NOMO-1 treated with DMSO at 0.1 percent for 48 hours (cell line): ENCODE measurements around the gene UGT2B10.

Experiments
- DNase-seq: peaks from one replicate; lab custom pipeline; 2025; ENCODE audit not compliant: unreplicated experiment; lab: John Stamatoyannopoulos, UW

Gene UGT2B10

DNA sequence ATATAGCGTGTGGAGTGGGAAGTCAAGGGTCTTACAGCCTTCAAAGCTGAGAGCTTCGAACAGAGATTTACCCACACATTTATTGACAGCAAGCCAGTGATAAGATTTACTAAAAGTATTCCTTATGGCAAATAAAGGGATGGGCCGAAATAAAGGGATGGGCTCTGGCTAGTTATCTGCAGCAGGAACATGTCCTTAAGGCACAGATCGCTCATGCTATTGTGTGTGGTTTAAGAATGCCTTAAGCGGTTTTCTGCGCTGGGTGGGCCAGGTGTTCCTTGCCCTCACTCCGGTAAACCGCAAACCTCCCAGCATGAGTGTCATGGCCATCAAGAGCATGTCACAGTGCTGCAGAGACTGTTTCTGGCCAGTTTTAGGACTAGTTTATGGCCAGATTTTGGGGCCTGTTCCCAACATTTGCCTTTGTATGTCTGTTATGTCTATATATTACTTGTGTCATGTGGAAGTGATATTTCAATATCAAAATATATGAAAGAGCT is 53.5 kb downstream of the UGT2B10 start:
- no peak for DNase-seq

DNA sequence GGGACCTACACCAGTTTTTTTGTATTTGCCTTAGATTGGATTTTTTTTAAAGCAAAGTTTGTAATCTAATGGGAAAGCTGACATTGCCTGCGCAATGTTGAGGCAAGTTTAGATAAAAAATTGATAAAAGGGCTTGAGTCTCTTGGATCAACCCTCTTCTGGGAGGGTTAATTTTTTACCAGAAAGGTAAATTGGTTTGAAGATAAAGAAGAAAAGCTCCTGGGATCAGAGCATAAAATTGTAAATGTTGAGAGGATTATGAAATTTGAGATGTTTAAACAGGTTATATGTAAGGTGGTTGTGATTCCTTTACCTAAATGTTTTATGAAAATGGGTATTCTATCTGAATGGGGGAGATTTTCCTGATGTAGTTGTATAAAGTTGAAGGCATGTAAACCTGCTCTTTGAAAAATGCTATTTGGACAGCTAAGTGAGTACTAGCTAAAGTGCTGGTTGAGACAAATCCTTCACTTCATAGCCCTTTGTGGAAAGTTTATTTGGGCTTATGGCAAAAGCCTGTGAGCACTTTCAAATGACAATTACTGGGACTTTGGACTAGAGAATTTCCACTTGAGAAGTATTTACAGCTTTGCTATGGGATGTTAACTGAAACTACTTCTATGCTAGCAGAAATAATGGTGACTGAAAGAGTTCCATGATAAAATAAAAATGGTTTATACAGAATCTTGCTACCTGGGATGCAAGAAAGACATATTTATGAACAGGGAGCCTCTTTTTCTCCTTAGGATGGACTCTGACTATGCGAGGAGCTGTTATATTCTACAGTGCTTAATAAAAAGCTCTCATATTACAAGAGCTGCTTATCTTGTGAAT is 56.2 kb downstream of the UGT2B10 start:
- DNase-seq: no peak

DNA sequence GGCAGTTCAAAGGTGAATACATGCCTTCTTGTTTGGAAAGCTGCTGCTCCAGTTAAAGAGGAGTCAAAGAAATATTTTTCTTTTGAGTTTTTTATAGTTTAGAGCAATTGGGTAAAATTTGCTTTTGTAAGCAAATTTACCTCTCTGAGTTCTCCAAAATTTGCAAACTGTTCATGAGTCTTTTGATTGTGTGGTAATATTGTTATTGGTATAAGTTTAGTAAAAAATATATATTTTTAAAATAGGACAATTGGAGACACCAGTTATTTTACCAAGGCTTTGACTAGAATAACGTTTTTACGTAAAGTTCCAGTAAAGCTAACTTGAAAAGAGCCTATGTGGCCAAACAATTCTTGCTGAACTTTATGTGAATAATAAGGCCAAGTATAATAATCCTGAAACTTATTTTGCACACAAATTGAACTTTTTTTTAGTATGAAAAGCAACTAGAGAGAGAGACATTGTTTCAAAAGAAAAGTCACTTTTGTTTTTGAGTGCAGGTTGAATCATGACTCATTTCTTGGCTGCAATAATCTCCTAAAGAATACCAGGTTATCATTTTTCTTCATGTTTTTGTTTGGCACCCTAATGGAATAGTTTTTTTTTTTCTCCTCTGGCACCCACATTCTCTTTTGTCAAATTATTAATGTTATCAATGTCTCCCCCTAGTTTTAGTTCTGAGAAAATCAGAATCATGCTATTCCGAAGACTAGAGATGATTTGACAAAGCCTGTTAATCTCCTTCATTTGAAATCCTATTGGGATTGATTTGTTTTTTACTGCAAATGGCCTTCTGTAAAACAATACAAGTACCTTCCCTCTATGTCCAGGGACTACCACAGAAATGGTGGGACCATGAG is 57.1 kb downstream of the UGT2B10 start:
- no peak for DNase-seq

DNA sequence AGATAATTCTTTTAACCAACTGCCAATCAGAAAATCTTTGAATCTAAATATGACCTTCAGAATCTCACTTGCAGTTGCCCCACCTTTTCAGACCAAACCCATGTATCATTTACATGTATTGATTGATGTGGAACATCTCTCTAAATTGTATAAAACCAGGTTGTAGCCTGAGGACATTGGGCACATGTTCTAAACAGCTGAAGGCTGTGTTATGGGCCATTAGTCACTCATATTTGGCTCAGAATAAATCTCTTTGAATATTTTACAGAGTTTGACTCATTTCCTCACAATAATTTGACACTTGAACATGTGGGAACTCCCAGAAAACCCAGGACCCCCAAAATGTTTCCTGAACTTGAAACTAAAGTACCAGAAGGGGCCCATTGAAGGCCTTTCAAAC is 58.7 kb downstream of the UGT2B10 start:
- no peak for DNase-seq

DNA sequence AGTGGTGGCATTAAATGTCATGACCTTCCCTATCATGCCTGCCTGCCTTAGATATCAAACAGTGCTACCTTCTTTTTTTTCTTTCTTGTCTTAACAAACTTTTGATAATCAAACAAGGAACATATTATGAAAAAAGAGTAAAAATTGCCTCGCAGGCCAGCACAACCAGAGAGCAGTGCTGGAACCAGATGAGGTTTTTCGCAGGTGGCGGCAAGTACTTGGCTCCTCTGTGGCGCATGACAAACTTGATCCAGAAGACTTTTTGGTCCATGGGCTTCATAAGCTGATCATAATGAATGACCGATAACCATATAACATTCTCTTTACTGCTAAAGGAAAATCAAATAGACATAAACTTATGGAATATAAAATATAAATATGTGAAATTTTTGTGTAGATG is 61.8 kb downstream of the UGT2B10 start:
- DNase-seq: no peak

DNA sequence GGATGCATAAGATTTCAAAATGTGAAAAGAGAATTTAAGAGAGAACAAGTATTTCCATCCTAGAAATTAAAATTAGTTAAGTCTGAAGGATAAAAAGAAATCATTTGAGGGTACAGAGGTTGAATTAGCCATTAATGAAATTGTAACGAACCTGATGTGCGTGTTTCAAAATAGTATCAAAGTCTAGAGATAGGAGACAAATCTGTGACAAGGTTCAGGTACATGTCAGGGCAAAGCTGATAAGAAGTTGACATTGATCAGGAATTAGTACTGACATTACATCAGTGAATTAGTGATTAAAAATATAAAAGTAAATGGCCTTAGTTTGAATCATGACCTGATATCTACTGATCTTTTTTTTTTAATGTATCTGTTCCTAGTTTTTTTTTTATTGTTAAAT is 62.3 kb downstream of the UGT2B10 start:
- no peak for DNase-seq
